ENCODE data around the gene RAET1L.
"Not testable (repeated sequence)": the region's sequence is repeated elsewhere in the genome, so short reads cannot be mapped to it uniquely, and the experiment has no call there.

Gene RAET1L

DNA sequence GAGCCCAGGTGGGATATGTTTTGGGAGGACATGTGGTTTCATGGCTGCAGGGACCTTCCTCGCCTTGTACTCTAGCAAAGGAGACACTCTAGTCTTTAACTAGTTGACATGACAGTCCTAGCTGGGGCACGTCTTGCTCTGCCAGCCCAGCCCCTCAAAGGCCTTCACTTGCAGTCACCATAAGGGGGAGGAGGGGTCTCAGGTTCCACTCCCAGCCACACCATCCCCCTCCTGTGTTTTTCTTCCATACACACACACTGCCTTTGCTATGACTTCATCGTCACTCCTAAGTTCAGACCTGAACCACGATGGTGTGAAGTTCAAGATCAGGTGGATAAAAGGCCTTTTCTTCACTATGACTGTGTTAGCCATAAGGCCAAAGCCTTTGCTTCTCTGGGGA is 48.1 kb downstream of the RAET1L start:
- in situ Hi-C loops (cut with HindIII; ENCODE audit: low pct_ligation_motif_present, low pct_unique_long_range_greater_than_20kb, low sequenced_read_pairs) = no loop called here
- no peak for DNase-seq

DNA sequence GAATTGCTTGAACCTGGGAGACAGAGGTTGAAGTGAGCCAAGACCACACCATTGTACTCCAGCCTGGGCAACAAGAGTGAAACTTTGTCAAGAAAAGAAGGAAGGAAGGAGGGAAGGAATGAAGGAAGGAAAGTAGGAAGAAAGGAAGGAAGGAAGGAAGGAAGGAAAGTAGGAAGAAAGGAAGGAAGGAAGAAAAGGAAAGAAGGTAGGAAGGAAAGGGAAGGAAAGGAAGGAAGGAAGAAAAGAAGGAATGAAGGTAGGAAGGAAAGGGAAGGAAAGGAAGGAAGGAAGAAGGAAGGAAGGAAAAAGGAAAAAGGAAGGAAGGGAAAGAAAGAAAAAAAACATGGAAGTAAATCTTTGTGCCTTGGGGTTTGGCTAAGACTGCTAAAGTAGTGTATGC is 49.9 kb downstream of the RAET1L start:
- in situ Hi-C loops (cut with HindIII; ENCODE audit: low pct_ligation_motif_present, low pct_unique_long_range_greater_than_20kb, low sequenced_read_pairs) = no loop called here
- DNase-seq = no peak

DNA sequence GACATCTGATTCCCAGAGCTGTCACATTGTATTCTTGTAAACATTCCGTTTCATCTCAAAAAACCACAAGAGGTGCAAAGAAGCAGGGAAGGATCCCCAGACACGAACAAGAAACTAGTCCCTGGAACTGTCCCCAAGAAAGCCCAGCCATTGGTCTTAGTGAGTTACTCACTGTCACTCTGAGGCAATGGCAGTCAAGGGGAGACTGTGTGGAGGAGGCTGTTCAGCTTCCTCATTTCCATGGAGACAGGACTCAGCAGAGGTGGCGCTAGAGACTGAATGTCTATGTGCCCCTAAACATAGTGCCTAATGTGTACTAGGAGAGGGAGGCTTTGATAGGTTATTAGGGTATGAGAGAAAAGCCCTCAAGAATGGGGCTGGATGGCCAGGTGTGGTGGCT is 50.5 kb downstream of the RAET1L start:
- DNase-seq = no peak
- in situ Hi-C loops (cut with HindIII; ENCODE audit: low pct_ligation_motif_present, low pct_unique_long_range_greater_than_20kb, low sequenced_read_pairs) = no loop called here

DNA sequence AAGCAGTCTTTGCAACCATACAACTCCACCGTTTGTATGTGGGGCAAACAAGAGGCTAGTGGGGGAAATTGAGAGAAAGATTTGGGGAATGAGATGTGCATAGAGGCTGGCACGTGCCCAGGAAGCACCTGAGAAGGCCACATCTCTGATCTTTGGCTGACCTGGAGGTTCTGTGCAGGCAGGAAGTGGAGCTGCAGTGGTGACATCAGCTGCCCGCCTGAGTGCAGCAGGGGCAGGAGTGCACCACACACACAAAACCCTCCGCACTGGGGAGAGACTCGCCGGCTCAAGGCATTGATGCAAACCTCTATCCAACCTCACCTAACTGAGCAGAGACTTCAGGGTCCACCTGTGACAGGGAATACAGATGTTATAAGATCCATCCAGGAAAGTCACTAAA is 50.9 kb downstream of the RAET1L start:
- DNase-seq; in situ Hi-C loops (cut with HindIII; ENCODE audit: low pct_ligation_motif_present, low pct_unique_long_range_greater_than_20kb, low sequenced_read_pairs): not testable (repeated sequence)

DNA sequence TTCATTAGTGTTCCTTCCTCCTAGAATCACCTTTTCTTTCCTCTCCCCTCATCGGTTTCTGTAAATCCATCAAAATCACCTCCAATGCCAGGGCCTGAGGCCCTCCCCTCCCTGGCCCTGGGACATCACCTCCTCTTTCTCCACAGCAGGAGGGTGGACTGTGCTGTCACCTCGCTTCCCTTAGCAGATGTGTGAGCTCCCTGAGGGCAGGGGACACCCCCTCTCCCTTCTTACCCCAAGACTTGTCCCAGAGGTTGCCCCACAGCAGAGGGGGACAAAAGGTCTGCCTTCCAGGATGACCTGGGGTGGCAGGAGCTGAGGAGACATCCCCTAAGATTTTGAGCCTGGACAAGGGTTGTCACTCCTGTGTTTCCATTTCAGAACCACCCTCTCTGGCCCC is 55.7 kb downstream of the RAET1L start:
- DNase-seq = no peak
- in situ Hi-C loops (cut with HindIII; ENCODE audit: low pct_ligation_motif_present, low pct_unique_long_range_greater_than_20kb, low sequenced_read_pairs) = no loop called here

DNA sequence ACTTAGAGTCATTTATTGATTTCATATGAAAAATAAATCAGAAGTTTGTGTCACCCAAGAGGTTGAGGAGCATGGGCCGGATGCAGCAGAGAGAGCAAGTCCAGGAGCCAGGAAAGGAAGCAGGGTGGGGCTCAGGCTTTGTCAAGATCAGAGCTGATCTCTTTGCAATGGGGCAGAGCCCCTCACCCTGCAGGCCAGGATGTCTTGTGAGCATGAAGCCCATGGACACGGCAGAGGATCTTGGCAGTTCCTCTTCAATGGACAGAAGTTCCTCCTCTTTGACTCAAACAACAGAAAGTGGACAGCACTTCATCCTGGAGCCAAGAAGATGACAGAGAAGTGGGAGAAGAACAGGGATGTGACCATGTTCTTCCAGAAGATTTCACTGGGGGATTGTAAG is 56.4 kb downstream of the RAET1L start:
- in situ Hi-C loops (cut with HindIII; ENCODE audit: low pct_ligation_motif_present, low pct_unique_long_range_greater_than_20kb, low sequenced_read_pairs); DNase-seq: not testable (repeated sequence)
